HG03097 (cell line): ENCODE data around the gene BCAR3.
"Not testable (repeated sequence)": the region's sequence is repeated elsewhere in the genome, so short reads cannot be mapped to it uniquely, and the experiment has no call there.

ENCODE experiments used
- ATAC-seq: cut with Tn5 transposase; IDR thresholded peaks from one replicate; pipeline ENCODE4 v1.9.1; 2021; ENCODE audit not compliant: unreplicated experiment, low FRiP score

Gene BCAR3

DNA sequence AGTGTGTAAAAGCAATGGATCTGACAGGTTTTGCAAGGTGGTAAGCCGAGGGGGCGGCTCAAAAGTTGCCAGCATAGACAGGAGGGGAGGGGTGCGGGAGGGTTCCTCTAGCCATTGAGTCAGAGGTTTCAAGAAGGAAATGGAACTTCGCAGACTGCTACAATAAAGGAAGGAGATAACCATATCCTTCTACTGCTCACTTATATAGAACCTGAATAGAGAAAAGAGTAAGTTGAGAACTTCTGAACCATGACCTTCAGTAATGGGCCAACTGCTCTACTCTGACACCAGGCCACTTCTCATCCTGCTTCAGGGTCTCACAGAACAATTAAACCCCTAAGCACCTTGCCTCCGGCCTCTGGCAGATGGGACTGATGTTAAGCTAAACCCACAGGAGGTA, 26.3 kb upstream of the BCAR3 start:
- ATAC-seq = peak; percentile 83

DNA sequence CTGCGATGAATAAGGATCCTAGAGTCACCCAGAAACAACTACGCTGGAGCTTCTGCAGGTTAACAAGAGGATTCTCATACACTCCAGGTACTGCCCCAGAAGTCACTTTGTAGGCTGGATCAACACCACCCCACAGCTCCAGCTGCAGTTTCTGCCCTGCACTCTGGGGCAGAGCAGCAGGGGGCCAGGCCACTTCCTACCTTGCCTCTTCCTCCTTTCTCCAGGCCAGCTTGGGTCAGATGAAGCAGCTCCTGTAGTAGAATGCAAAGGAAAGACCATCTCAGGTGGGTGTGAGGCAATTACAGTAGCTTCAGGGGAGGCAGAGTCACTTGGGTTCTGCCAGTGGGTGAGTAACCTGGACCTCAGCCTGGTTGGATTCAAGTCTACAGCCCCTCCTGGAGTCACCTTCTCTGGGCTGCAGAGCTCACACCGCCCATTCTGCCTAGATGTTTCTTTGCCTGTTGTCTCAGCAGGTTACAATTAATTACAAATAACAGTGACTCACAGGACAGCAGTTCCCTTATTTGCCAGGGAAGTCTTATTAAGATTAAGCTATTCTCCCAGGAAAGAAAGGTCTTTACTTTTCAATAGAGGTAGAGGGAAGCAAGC, 24.4 kb upstream of the BCAR3 start:
- no peak for ATAC-seq

DNA sequence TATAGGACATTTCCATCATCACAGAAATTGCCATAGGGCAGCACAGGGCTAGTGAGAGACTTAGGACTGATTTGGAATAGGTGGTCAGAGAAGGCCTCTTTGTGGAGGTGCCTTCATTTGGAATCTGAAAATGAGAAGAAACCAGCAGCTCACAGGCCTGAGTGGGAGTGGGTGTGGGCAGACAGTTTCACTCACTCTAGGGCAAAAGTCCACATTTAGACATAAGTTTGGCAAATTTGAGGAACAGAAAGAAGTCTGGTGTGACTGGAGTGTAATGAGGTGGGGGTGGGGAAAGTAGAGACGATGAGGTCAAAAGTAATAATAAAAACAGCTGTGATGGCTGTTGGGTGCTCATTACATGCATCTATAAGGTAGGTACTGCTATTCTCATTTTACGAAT, 22.4 kb upstream of the BCAR3 start:
- ATAC-seq = no peak

DNA sequence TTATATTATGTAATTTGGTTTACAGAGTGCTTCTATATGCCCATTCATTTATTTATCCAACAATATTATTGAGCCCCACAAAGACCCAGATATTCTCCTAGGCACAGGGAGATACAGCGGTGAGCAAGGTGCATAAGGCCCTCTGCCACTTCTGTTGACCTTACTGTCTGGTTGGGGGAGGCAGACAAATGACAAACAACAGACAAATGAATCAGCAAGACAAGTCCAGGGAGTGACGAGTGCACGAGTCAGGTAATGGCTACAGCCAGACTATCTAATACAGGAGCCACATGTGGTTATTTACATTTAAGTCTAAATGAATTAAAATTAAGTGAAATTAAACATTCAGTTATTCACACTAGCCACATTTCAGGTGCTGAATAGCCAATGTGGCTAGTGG, 22.0 kb upstream of the BCAR3 start:
- ATAC-seq = no peak

DNA sequence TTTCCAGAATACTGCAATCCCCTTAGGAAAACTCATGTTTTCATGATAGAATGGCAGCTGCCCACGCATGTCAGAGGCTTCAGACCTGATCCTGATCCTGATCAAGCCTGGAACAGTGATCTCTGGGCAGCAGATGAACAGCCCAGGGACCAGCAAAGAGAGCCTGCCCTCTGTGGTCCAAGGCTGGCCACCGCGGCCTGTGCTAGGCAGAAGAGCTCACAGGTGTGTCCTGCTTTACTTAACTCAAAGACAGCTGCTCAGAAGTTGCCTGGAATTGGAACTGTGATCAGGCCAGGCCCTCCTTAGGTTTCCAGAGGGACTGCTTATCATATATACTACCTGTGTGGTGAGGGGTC, 21.2 kb upstream of the BCAR3 start:
- ATAC-seq = no peak

DNA sequence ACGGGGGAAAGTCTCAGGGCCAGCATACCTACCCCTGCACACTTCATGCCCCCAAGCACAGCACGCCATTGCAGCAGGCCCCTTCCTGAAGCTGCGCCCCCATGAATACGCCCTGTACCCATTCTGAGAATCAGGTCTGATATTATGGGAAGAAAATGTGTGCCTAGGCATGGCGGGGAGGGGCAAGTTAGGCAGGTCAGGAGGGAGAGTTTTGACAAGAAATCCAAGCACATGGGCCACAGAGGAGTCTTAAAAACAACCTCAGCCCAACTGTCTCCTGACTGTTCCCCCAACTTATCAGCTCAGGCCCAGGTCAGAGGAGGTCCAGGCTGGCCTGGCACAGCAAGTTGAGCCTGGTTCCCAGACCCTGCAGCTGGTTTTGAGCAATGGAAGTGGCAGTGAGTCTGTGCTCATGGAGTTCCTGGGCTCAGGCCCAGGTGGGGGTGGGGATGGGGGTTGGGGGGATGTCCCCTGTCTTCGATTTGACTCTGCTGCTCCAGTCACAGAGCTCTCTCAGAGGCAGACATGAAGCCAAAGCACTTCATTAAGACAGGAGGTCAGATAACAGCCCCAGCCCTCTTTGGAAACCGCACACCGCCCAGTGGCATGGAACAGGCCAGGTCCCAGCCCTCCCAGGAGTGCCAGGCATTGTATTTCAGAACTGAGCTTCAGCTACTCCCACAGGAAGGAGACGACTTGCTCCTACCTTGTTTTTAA, 20.6 kb upstream of the BCAR3 start:
- no peak for ATAC-seq

DNA sequence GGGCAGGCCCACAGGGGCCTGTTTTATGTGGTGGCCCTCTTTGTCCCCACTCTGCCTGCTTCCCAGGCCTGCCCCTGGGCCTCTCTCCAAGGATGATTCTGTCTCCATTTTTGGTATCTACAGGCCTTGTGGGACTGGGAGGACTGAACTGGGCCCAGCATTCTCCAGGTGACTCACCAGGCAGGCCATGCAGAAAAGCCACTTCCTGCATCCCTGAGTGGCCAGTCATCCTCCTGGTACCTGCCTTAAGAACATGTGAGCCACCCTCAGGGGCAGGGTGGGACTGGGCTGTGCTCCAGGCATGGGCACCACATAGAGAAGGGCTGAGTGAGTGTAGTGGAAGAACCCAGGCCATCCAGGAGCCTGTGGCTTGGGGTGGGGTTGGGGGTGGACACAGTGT, 20.0 kb upstream of the BCAR3 start:
- ATAC-seq = no peak

DNA sequence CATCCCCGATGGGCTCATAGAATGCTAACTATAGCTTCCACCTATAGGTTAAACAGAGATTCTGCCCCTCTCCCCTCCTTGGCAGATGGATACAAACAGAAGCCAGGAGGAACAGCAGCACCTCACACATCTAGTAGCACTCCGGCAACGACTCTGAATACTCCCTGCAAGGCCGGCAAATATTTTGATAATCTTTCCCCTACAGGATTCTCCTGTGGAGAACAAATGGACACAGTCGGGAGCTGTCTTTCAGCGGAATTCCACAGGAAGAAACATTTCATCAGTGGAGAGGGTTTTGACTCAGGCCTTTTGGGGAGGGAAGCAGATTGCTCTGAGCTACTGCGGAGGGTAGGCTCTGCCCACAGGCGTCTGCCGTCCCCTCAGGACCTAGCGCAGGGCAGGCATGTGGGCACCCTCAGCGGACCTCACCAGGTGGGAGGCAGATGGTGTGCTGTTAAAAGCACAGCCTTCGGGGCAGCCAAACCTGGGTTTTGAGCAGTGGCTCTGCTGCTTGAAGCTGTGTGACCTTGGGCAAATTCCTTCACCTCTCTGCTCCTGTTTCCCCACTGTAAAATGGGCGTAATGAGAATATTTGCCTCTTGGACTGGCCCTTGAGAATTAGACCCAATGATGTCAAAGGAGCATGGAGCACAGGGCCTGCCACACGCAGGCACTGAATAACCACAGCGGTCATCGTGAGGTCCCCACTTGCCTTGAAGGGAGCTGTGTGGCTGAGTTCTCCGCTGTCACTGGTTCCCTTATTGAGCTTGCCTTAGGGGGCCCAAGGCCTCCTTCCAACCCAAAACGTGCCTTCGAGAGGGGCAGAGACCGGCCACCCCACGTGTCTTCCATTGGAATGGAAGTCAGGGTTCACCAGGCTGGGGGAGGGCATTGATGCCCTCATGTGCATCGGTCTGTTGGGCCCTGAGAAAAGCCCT, 19.2 kb upstream of the BCAR3 start:
- ATAC-seq = no peak

DNA sequence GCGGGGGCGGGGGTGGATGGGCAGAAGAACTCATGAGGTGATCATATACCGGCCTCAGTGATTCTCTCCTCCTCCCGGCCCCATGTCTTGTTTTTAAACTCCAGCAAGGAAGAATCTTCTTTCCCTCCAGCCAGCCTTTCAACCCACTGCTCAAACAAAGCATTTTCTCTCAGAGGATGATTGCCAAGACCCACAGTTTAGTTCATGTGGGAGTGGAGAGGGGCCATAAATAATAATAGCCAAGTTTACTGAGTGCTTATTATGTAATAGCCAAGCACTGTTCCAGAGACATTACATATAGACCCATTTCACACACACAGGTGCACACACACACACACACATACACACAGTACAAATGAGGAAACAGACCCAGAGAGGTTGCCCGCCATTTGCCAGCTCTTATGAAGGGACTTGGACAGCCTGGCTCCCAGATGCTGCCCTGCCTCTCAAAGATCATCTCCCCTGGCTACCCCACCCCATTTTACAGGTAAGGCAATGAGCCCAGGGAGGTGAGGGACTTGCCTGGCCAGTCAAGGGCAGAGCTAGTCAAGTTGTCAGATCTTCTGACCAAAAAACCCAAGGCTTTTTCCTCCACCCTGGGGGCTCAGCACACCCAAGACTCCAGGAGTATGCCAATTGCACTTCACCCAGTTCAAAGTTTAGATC, 18.0 kb upstream of the BCAR3 start:
- no peak for ATAC-seq

DNA sequence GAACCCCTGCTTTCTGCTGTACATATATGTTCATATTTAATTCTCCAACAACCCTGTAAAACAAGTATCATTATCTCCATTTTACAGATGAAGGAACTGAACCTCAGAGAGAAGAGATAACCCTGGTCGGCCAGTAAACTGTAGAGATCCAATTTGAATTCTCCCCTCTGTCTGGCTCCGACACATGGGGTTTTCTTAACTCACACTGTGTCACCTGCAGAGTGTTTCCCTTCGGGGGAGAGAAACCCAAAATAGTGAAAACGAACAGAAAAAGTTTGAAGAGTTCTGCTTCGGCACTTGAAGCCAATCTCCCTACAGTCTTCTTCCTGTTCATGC, 17.4 kb upstream of the BCAR3 start:
- no peak for ATAC-seq

DNA sequence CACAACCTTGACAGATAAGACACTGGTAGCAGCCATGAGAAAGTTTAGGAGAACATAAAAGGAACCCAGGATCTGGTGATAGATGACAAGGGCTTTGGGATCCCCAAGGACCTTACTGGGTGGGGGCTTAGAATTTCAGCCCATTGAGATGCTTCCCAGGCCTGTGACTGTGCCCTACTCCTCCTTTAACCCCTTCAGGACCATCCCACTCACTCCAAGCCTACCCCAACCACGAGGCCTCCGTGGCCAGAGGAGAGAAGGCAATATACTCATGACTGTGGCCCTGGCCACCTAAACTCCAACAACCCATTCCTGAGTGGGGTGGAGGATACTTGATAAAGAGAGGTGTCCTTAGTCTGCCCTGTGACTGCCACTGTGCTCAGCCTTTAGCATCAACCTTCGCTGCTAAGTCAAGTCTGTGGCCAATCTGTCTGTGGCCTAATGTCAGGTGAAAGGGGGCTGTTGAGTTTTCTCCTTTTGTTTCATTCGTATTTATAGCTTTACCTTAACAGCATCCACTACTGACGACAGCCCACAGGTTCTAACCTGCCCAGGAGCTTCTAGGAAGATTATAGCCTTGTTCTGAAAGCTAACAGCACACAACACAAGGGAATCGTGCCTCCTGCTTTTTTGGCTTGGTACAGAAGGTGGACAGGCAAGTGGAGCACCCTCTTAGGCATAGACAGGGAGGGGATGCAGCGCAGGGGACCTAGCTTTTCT, 16.9 kb upstream of the BCAR3 start:
- ATAC-seq = no peak

DNA sequence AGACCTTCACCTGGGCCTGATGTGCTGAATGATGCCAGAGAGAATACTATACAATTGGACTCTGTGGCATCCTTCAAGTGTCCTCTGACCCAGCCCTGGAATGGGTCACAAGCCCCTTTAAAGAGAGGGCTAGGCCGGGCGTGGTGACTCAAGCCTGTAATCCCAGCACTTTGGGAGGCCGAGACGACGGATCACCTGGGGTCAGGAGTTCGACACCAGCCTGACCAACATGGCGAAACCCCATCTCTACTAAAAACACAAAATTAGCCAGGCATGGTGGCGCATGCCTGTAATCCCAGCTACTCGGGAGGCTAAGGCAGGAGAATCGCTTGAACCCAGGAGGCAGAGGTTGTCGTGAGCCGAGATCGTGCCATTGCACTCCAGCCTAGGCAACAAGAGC, 15.9 kb upstream of the BCAR3 start:
- not testable (repeated sequence) for ATAC-seq

DNA sequence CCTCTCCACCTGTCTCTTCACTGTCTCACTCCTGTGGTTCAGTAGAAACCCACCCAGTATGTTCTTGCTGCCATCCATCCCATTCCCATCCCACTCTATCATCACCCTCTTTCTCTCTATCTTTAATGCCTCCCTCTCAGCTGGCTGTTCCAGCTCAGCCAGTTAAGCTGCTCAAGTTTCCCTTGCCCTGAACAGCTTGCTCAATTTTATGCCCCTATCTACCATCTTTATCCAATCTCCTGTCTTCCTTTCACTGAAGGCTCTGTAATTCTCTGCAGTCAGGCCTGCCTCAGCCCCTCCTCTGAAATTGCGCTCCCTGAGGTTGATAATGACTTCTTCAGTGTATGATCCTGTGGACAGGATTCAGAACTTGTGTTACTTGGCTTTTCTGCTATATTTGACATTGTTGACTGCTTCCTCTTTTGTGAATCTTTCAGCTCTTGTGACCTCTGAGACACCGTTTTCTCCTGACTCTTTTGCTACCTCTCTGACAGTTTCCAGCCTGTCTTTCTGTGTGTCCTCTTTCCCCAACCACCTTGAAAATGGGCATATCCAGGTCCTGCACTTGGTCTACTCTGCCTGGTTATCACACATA, 13.9 kb upstream of the BCAR3 start:
- no peak for ATAC-seq

DNA sequence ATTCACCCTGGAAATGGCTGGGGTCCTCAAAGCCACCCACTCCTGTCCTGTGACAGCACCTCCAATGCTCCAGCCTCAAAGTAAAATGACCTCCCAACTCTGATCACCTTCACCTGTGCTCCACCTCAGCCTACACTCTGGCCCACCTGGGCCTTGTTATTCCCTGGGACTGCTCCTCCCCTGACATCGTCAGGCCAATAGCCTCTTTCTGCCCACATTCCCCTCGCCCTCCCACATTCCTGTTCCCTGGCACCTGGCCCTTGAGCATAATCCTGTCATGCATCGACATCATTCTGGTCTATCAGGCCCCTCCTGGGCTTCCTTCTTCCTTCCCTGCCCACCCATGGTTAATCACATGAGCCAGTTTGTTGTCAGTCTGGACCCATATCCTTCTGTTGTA, 13.2 kb upstream of the BCAR3 start:
- ATAC-seq = no peak

DNA sequence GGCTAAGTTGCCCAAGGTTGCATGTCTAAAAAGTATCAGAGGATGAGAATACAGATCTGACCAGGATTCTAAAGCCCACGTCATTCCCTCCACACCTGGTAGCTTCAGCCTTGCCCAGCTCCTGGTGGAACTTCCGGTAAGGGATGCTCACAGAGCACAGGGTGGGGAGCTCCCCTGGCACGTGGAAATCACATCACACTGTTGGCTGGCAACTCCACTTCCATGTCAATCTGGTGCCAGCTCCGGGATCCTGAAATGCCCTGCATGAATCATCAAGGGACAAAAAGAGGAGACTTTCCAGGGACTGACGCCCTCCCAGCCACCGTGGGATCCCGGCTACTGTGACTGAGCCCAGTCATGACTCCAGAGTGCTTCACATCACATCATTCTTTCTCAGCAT, 12.4 kb upstream of the BCAR3 start:
- ATAC-seq = no peak

DNA sequence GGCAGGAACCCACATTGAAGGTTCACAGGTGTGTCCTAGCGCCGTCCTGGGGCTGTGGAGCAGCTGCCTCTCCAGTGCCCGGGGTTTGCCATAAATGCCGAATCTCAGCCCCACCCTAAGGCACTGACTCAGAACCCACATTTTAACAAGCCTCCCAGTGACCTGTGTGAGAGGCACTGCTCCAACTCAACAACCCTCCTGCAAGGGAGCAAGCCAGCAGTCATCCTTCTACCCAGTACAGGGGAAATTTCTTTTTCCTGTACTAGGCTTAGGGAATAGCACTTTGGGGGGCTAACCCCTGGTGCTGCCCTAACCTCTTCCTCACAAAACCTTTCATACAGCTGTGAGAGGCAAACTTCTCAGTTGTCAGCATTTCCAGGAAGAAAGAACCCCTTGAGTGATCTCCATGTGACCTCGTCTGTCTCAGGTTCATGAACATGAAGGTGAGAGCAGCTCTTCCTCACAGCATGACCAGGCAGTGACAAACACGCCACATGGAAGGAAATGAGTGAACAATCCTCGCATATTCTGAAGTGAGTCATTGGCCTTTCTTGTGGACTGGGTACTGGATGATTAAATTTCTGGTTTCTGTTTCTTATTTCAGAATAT, 11.4 kb upstream of the BCAR3 start:
- peak; percentile 81 for ATAC-seq

DNA sequence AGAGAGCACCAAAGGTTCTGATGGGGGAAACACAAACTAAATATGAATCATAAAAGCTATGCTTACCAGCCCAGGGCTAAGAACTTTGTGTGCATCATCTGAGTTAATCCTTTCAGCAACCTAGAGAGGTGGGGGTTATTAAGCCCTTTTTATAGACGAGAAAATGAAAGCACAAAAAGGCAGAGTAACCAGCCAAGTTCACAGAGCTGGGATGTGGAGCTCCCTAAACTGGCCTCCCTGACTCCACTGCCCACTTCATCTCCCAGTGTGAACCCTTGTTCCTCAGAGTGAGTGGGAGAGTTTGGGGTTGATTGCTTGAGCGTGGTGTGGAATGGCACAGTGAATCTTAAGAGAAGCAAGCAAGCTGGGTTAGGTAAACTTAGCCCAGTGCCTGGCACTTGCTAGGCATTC, 10.8 kb upstream of the BCAR3 start:
- no peak for ATAC-seq

DNA sequence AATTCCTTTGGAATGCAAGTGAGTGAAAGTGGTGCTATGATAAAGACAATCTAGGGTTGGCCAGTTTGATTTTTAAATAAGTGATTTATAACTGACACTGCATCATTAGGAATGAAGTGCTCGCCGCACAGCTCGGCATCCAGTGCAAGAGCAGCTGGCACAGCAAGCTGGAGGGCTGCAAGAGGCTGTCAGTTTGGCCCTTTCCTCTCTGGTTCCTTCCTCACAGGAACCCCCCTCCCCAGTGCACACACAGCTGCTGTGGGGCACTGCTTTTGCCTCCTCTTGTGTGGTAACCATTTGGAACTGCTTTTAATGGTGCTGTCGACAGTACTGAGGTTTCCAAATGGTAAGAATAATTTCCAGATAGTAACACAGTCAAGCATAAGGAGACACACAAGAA, 10.4 kb upstream of the BCAR3 start:
- ATAC-seq = no peak

DNA sequence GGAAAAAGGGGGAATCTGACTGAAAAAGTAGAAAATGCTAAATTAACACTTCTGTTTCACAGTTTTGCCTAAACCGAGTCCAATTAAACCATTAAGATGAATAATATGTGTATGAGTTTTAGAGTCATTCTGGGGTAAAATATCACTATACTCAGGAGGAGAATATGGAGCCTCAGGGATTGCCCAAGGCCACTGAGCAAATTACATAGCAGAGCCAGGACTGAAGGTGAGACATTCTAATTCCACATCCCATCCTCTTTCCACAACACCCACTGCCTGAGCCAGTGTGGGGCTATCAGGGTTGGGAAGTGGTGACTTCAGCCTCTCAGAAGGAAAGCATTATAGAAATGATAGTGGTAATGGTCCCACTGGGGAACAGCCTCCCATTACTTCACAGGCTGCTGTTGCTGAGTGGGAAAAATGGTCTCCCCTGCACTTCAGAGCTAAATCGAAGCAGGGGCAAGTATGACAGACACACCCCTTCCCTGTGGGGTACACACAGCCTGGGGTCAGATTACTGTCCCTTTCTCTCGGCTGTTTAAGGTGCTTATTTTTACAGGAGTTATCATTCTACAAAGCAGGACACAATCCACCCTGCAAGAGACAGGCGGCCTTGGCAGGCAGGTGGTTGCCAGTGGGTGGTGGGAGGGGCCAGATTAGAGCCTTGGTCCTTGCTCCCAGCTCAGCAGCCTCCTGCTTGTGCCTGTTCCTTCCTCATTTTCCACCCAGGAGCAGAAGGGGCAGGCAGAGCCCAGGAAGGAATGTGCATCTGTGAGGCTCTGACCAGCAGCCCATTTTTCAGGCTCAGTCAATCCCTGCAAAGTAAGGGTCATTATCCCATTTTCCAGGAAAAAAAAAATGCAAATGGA, 9.5 kb upstream of the BCAR3 start:
- ATAC-seq = no peak
